Measurements from ENCODE around the gene FBRS. TPM values are rescaled to one million over a fixed set of nuclear protein-coding genes. Genes with fewer than 3 reads are reported as not detected.

FBRS gene
- total and polyA plus RNA-seq, 3 donors from 2014 or later, result 140 to 302 (median 165) TPM

DNA sequence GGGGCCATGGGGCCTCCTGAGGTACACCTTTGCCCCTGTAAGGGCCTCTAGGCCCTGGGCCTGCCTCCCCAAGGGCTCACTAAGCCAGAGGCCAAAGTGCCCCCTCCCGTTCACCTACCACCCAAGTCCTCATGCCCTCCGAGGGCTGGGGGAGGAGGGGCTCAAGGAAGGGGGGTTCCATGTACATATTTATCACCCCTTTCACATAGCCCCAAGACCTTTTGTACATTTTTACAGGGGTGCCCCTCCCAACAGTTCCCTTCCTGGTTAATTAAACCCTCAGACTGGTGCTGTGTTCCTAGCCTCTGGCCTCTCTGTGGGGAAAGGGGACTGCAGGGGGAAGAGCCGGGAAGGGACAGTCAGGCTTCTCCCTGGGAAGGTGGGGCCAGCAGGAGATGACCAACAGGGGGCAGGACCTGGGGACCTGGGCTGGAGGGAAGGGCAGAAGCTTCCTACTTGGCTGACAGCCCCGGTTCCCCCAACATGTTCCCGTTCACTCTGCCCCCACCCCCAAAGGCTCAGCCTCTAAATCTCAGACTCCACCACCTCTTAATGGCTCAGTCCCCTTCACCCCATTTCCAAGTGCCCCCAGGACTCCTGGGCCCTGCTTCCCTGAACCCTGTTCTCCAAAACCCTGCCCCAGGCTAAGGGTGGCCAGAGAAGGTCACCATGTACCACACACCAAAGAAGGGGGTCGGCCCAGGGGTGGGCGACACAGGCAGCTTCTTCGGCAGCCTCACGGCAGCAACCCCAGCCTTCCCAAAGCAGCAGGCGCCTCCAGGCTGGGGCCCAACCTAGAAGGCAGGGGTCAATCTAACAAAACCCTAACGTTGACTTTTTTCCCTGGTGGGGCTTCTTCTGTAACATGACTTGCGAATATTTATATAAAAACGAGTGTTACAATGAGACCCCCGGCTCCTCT is 11.9 kb downstream of the FBRS start:
- Histone ChIP-seq H3K36me3 (ENCODE audit: low read depth, missing control alignments) (no peaks in the 10 kb centered on the region), H3K9me3 (no peaks in the 10 kb centered on the region), H3K4me1 (no peaks in the 10 kb centered on the region), H3K27ac (no peak overlapping the region), H3K27me3 (no peaks in the 10 kb centered on the region), H3K4me3 (no peak overlapping the region)
- intact Hi-C loops (cut with DNase I; ENCODE audit: low total_unique reads), result no loop called here
- DNase-seq, result no peak
- 79 to 80% methylated on average over 14 of the region's 14 CpGs for WGBS, 2 donors
- no peak for TF ChIP-seq POLR2A (IDR thresholded peaks at IDR 0.05)
- TF ChIP-seq, protein P1, sequence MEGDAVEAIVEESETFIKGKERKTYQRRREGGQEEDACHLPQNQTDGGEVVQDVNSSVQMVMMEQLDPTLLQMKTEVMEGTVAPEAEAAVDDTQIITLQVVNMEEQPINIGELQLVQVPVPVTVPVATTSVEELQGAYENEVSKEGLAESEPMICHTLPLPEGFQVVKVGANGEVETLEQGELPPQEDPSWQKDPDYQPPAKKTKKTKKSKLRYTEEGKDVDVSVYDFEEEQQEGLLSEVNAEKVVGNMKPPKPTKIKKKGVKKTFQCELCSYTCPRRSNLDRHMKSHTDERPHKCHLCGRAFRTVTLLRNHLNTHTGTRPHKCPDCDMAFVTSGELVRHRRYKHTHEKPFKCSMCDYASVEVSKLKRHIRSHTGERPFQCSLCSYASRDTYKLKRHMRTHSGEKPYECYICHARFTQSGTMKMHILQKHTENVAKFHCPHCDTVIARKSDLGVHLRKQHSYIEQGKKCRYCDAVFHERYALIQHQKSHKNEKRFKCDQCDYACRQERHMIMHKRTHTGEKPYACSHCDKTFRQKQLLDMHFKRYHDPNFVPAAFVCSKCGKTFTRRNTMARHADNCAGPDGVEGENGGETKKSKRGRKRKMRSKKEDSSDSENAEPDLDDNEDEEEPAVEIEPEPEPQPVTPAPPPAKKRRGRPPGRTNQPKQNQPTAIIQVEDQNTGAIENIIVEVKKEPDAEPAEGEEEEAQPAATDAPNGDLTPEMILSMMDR (IDR thresholded peaks at IDR 0.05), result no peak

DNA sequence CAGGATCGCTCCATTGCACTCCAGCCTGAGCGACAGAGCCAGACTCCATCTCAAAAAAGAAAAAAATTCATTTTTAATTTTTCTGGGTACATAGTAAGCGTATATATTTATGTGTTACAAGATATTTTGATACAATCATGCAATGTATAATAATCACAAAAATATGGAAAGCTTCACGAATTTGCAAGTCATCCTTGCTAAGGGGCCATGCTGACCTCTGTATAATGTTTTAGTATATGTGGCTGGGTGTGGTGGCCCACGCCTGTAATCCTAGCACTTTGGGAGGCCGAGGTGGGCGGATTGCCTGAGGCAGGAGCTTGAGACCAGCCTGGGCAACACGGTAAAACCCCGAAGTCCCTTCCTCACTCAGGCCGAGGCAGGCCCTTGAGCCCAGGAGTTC is 16.9 kb downstream of the FBRS start:
- intact Hi-C loops (cut with DNase I; ENCODE audit: low total_unique reads), result no loop called here
- TF ChIP-seq, protein P1 (IDR thresholded peaks at IDR 0.05), result no peak
- TF ChIP-seq POLR2A (IDR thresholded peaks at IDR 0.05), result no peak
- no peaks in the 10 kb centered on the region for H3K9me3 ChIP-seq
- H3K4me3 ChIP-seq, result no peak overlapping the region
- H3K27ac ChIP-seq, result no peak overlapping the region
- no peak for DNase-seq
- H3K27me3 ChIP-seq, result no peaks in the 10 kb centered on the region
- no peaks in the 10 kb centered on the region for H3K36me3 ChIP-seq (ENCODE audit: low read depth, missing control alignments)
- H3K4me1 ChIP-seq, result no peaks in the 10 kb centered on the region
- WGBS, 2 donors, result 87 to 88% methylated on average over 10 of the region's 10 CpGs

DNA sequence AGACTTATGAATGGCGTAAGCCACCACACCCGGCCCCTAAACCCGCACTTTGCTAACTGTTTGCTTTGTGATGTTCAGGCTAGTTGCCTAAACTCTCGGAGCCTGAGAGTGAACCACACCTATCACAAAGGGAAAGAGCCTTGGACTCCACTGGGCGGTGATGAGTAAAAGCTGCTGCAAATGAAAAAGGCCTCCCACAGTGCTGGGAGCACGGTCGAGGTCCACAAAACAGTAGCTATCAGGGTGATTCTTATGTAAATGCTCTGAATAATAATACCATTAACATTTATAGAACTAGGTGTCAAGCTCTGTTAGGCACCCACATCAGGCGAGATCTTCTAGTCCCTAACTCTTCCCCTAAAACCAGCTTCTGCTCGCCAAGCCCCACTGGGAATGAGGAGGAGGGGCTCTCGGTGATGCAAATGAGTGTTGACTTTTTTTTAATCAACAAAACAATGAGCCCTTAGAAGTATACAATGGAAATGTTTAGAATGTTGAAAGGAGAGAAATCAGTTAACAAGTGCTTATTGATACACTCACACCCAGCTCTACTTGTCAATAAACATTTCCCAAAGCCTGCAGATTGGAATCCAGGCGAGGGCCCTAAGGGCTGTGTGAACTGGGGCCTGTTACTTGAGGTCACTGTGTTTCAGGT is 19.8 kb downstream of the FBRS start:
- Histone ChIP-seq H3K27me3 (no peaks in the 10 kb centered on the region), H3K9me3 (no peaks in the 10 kb centered on the region), H3K4me3 (no peak overlapping the region), H3K4me1 (no peaks in the 10 kb centered on the region), H3K36me3 (ENCODE audit: low read depth, missing control alignments) (no peaks in the 10 kb centered on the region), H3K27ac (no peak overlapping the region)
- no peak for TF ChIP-seq POLR2A (IDR thresholded peaks at IDR 0.05)
- TF ChIP-seq, protein P1 (IDR thresholded peaks at IDR 0.05), result no peak
- 77 to 80% methylated on average over 10 to 11 of the region's 11 CpGs for WGBS, 2 donors
- no peak for DNase-seq
- intact Hi-C loops (cut with DNase I; ENCODE audit: low total_unique reads), result no loop called here

DNA sequence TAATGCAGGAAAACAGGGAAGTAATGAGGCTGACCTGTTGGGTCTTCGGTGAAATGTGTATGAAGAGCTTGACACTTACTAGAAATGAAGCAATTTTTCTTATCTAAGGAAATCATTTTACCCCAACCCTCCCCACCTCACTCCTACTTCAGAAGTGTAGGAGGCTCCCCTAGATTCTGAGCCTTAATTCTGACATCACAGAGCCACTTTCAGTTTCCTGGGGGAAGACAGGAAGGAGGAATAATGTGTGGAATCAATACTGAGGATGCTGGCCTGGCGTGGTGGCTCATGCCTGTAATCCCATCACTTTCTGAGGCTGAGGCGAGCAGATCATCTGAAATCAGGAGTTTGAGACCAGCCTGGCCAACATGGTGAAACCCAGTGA is 20.3 kb downstream of the FBRS start:
- H3K27me3 ChIP-seq, result no peaks in the 10 kb centered on the region
- no peak for DNase-seq
- no peaks in the 10 kb centered on the region for H3K36me3 ChIP-seq (ENCODE audit: low read depth, missing control alignments)
- no peak overlapping the region for H3K27ac ChIP-seq
- intact Hi-C loops (cut with DNase I; ENCODE audit: low total_unique reads), result no loop called here
- H3K9me3 ChIP-seq, result no peaks in the 10 kb centered on the region
- 79 to 85% methylated on average over 3 of the region's 3 CpGs for WGBS, 2 donors
- no peak overlapping the region for H3K4me3 ChIP-seq
- no peaks in the 10 kb centered on the region for H3K4me1 ChIP-seq
- TF ChIP-seq POLR2A (IDR thresholded peaks at IDR 0.05), result no peak
- TF ChIP-seq, protein P1 (IDR thresholded peaks at IDR 0.05), result no peak

All from testis (tissue), 3 donors.